ENCODE results near the gene STK16.

Gene STK16

GRCh38 chr2:219278655-219279150, 33.4 kb downstream of the STK16 start:
- peak overlapping the region; percentile 75 for H3K4me3 ChIP-seq (ENCODE audit: low read length, poor library complexity, severe bottlenecking)
- peak overlapping the region; percentile 90 for H2AFZ ChIP-seq (ENCODE audit: low read length)
- TF ChIP-seq EZH2phosphoT487 (IDR thresholded peaks at IDR 0.05; ENCODE audit: borderline replicate concordance) (no peak), CTCF (conservative IDR thresholded peaks at IDR 0.05; ENCODE audit: low read length) (no peak)
- peaks cover 23% of the 10 kb centered on the region for H3K4me1 ChIP-seq (ENCODE audit: insufficient read depth, low read length, poor library complexity, severe bottlenecking)
- H3K36me3 ChIP-seq (ENCODE audit: insufficient read depth, low read length) = no peaks in the 10 kb centered on the region
- peak overlapping the region; percentile 78 for H3K4me2 ChIP-seq (ENCODE audit: low read depth, low read length, poor library complexity, severe bottlenecking)
- no peaks in the 10 kb centered on the region for H3F3A ChIP-seq (ENCODE audit: low read depth)
- peak overlapping the region; percentile 76 for H3K9ac ChIP-seq (ENCODE audit: low read depth, low read length, poor library complexity, severe bottlenecking)
- no peaks in the 10 kb centered on the region for H3K9me2 ChIP-seq (replicated peaks; ENCODE audit: low read depth, low read length)
- peaks cover 6% of the 10 kb centered on the region for H4K20me1 ChIP-seq (ENCODE audit: insufficient read depth, low read length, poor library complexity, severe bottlenecking)
- H3K27me3 ChIP-seq (ENCODE audit: insufficient read depth, low read length, poor library complexity, severe bottlenecking) = no peaks in the 10 kb centered on the region
- H3K9me3 ChIP-seq (ENCODE audit: insufficient read depth, low read depth, low read length) = no peaks in the 10 kb centered on the region
- peaks cover 6% of the 10 kb centered on the region; the same call in 1 of the 2 replicates for H3K79me2 ChIP-seq (ENCODE audit: insufficient read depth, low read length)

- Histone ChIP-seq H3K4me1 (ENCODE audit: insufficient read depth, low read length, poor library complexity, severe bottlenecking) (peaks cover 23% of the 10 kb centered on the region), H4K20me1 (ENCODE audit: insufficient read depth, low read length, poor library complexity, severe bottlenecking) (peaks cover 6% of the 10 kb centered on the region), H3K27me3 (ENCODE audit: insufficient read depth, low read length, poor library complexity, severe bottlenecking) (no peaks in the 10 kb centered on the region), H3K9me2 (replicated peaks; ENCODE audit: low read depth, low read length) (no peaks in the 10 kb centered on the region), H3K4me3 (ENCODE audit: low read length, poor library complexity, severe bottlenecking) (peak within 1 kb of the TSS; percentile 75), H3K9me3 (ENCODE audit: insufficient read depth, low read depth, low read length) (no peaks in the 10 kb centered on the region), H3F3A (ENCODE audit: low read depth) (no peaks in the 10 kb centered on the region), H3K36me3 (ENCODE audit: insufficient read depth, low read length) (no peaks in the 10 kb centered on the region), H3K79me2 (ENCODE audit: insufficient read depth, low read length) (peaks cover 6% of the 10 kb centered on the region; the same call in 1 of the 2 replicates), H3K9ac (ENCODE audit: low read depth, low read length, poor library complexity, severe bottlenecking) (peak within 1 kb of the TSS; percentile 76), H3K4me2 (ENCODE audit: low read depth, low read length, poor library complexity, severe bottlenecking) (peak within 1 kb of the TSS; percentile 78), H2AFZ (ENCODE audit: low read length) (peak within 1 kb of the TSS; percentile 96)
- TF ChIP-seq CTCF (conservative IDR thresholded peaks at IDR 0.05; ENCODE audit: low read length) = no peak
- TF ChIP-seq EZH2phosphoT487 (IDR thresholded peaks at IDR 0.05; ENCODE audit: borderline replicate concordance) = no peak
Measured at GRCh38 chr2:219279151-219279915, 34.1 kb downstream of the STK16 start, which contains the start of gene DNAJB2. DNAJB2 (plus strand) TSS chr2:219279366; CDS start chr2:219279834, 468 bp downstream.

GRCh38 chr2:219279916-219280516, 34.7 kb downstream of the STK16 start:
- Histone ChIP-seq H3K9me3 (ENCODE audit: insufficient read depth, low read depth, low read length) (no peaks in the 10 kb centered on the region), H3K9ac (ENCODE audit: low read depth, low read length, poor library complexity, severe bottlenecking) (peak overlapping the region; percentile 76), H3K36me3 (ENCODE audit: insufficient read depth, low read length) (no peaks in the 10 kb centered on the region; the same call in 1 of the 2 replicates), H3K27me3 (ENCODE audit: insufficient read depth, low read length, poor library complexity, severe bottlenecking) (no peaks in the 10 kb centered on the region), H4K20me1 (ENCODE audit: insufficient read depth, low read length, poor library complexity, severe bottlenecking) (peaks cover 6% of the 10 kb centered on the region), H3K4me1 (ENCODE audit: insufficient read depth, low read length, poor library complexity, severe bottlenecking) (peaks cover 23% of the 10 kb centered on the region), H3K4me3 (ENCODE audit: low read length, poor library complexity, severe bottlenecking) (peak overlapping the region; percentile 75), H3K9me2 (replicated peaks; ENCODE audit: low read depth, low read length) (no peaks in the 10 kb centered on the region), H3F3A (ENCODE audit: low read depth) (no peaks in the 10 kb centered on the region), H3K79me2 (ENCODE audit: insufficient read depth, low read length) (peaks cover 6% of the 10 kb centered on the region; the same call in 1 of the 2 replicates), H2AFZ (ENCODE audit: low read length) (peak overlapping the region; percentile 58; the same call in 1 of the 2 replicates), H3K4me2 (ENCODE audit: low read depth, low read length, poor library complexity, severe bottlenecking) (peak overlapping the region; percentile 78)
- TF ChIP-seq CTCF (conservative IDR thresholded peaks at IDR 0.05; ENCODE audit: low read length) = peak; percentile 31; the same call in 1 of the 2 replicates
- no peak for TF ChIP-seq EZH2phosphoT487 (IDR thresholded peaks at IDR 0.05; ENCODE audit: borderline replicate concordance)

All from Loucy (cell line).